Peyer's patch (tissue), 4 donors: Measurements from ENCODE around the gene OR4K14. TPM values are rescaled to one million over a fixed set of nuclear protein-coding genes. Genes with fewer than 3 reads are reported as not detected.

Experiments
- DNase-seq, 3 donors: peaks; one replicate each; pipeline ENCODE4 v3.0.0-alpha.2; 2017 to 2019
- H3K27ac ChIP-seq, 4 donors: fragments of 200-600 bp; sonication (generic); one replicate each; pipeline ENCODE4 v1.5.1; 2016 to 2019
- H3K27me3 ChIP-seq, 2 donors: fragments of 200-600 bp; sonication (generic); one replicate each; pipeline ENCODE4 v1.5.1; 2019
- H3K36me3 ChIP-seq, 3 donors: fragments of 200-600 bp; sonication (generic); one replicate each; pipeline ENCODE4 v1.5.1; 2016 to 2019
- H3K4me1 ChIP-seq, 4 donors: fragments of 200-600 bp; sonication (generic); one replicate each; pipeline ENCODE4 v1.5.1; 2016 to 2019
- H3K4me3 ChIP-seq, 4 donors: fragments of 200-600 bp; sonication (generic); 1 replicate in 3 of 4; 2 replicates in 1 of 4; pipeline ENCODE4 v1.5.1; 2016 to 2019; ENCODE audit warnings: mild to moderate bottlenecking in 1 of 4
- H3K9me3 ChIP-seq, 4 donors: fragments of 200-600 bp; sonication (generic); one replicate each; pipeline ENCODE4 v1.5.1; 2016 to 2019; ENCODE audit warnings: mild to moderate bottlenecking in 1 of 4
- POLR2A ChIP-seq, 2 donors: fragments of 450-650 bp; IDR thresholded peaks; one replicate each; pipeline ENCODE4 v1.5.1; 2017; ENCODE audit warnings: antibody characterized with exemption in 2 of 2, mild to moderate bottlenecking in 2 of 2, moderate library complexity in 2 of 2
- total RNA-seq, 4 donors: library from RNA; depleted of rRNA; stranded (reverse); fragments of >200 nt; gene quantifications; one replicate each; pipeline ENCODE4 v1.1.0, GENCODE V29; 2016
- TF ChIP-seq, protein P1 (sequence below), 6 experiments: fragments of 450-650 bp in 4 of 6; fragments of 200-600 bp in 2 of 6; sonication (generic) in 1 of 6; IDR thresholded peaks; one replicate each; pipeline ENCODE4 v1.5.1; 2017 to 2019; ENCODE audit warnings: antibody characterized with exemption in 6 of 6, mild to moderate bottlenecking in 3 of 6, moderate library complexity in 1 of 6

OR4K14 gene, protein sequence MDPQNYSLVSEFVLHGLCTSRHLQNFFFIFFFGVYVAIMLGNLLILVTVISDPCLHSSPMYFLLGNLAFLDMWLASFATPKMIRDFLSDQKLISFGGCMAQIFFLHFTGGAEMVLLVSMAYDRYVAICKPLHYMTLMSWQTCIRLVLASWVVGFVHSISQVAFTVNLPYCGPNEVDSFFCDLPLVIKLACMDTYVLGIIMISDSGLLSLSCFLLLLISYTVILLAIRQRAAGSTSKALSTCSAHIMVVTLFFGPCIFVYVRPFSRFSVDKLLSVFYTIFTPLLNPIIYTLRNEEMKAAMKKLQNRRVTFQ
- not detected for total RNA-seq

DNA sequence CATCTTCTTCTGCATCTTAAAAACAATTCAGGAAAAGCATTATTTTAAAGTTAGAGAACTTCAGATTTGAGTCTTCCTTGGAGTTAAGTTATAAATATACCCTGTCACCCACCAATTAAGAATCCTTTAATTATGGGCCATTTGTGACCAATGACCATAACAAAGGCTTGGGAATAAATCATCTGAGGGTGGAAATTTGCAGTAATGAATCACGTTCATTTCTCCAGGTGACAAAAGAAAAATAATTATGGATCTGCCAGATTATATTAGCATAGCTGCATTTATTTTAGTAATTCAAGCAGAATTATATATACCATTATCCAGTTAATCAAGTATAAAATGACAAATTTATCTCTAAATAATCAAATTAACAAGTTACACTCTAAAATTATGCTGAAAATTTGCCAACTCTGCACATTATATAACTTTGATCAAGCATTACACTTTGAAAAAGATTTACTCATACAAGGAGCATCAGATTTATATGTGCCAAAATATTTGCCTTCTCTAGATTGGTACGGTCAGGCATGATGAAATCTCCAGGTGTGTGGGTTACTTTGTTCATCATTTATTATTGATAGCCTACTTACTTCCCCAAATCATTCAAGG is at the start of gene OR4K14:
Gene OR4K14, minus strand, starts transcription at position 51 of the 609 bp plus-strand sequence. CDS start 4,114 bp downstream, outside the sequence.
- Histone ChIP-seq H3K4me3 (no peak within 1 kb of the TSS), H3K36me3 (no peaks in the 10 kb centered on the region), H3K27me3 (no peaks in the 10 kb centered on the region), H3K9me3 (no peaks in the 10 kb centered on the region), H3K27ac (no peak within 1 kb of the TSS), H3K4me1 (no peaks in the 10 kb centered on the region)
- DNase-seq = no peak
- TF ChIP-seq, protein P1, sequence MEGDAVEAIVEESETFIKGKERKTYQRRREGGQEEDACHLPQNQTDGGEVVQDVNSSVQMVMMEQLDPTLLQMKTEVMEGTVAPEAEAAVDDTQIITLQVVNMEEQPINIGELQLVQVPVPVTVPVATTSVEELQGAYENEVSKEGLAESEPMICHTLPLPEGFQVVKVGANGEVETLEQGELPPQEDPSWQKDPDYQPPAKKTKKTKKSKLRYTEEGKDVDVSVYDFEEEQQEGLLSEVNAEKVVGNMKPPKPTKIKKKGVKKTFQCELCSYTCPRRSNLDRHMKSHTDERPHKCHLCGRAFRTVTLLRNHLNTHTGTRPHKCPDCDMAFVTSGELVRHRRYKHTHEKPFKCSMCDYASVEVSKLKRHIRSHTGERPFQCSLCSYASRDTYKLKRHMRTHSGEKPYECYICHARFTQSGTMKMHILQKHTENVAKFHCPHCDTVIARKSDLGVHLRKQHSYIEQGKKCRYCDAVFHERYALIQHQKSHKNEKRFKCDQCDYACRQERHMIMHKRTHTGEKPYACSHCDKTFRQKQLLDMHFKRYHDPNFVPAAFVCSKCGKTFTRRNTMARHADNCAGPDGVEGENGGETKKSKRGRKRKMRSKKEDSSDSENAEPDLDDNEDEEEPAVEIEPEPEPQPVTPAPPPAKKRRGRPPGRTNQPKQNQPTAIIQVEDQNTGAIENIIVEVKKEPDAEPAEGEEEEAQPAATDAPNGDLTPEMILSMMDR (IDR thresholded peaks at IDR 0.05) = no peak
- no peak for TF ChIP-seq POLR2A (IDR thresholded peaks at IDR 0.05)

DNA sequence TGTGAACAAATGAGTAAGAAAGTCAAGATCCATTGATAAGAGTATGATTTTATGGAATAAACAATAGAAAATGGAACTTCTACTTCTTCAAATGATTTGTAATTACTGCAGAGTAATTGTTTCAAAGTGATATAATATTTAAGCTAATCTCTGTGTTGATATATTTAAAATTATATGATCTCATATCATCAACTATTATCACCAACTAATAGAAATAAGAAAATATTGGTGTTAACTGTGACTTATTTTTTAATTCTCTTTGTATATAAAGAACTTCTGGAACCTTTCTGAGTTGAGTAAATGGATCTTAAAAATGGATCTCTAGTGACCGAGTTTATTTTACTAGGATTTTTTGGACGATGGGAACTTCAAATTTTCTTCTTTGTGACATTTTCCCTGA is 40.6 kb upstream of the OR4K14 start, which contains the start of gene OR4L1:
Gene OR4L1, plus strand, starts transcription at position 301 of the 400 bp plus-strand sequence. Its CDS starts 0 bp downstream, at position 301.
- TF ChIP-seq, protein P1 (IDR thresholded peaks at IDR 0.05) = no peak
- no peak for TF ChIP-seq POLR2A (IDR thresholded peaks at IDR 0.05)
- Histone ChIP-seq H3K36me3 (no peaks in the 10 kb centered on the region), H3K27me3 (no peaks in the 10 kb centered on the region), H3K4me3 (no peak within 1 kb of the TSS), H3K27ac (no peak within 1 kb of the TSS), H3K4me1 (no peaks in the 10 kb centered on the region), H3K9me3 (no peaks in the 10 kb centered on the region)
- DNase-seq = no peak

DNA sequence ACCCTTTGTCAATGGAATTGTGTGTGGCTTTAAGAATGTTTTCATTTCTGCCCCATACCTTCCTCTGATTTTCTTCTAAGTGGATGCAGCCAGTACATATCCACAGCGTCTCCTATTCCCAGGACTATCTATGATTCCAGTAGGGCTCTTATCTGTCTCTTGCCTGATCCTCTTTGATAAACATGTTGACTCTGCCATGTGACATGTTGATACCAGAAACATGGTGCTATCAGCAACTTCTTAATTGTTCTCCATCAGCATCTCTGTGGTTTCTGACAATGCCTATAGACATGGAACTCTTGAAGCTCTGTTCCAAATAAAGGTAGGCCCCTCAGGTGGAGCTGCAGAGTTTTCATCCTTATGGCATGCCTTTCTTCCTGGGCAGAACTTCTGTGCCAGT is 29.1 kb upstream of the OR4K14 start:
- no peaks in the 10 kb centered on the region for H3K36me3 ChIP-seq
- H3K27me3 ChIP-seq = no peaks in the 10 kb centered on the region
- H3K27ac ChIP-seq = no peak overlapping the region
- H3K4me1 ChIP-seq = no peaks in the 10 kb centered on the region
- no peak overlapping the region for H3K4me3 ChIP-seq
- H3K9me3 ChIP-seq = no peaks in the 10 kb centered on the region
- no peak for DNase-seq
- TF ChIP-seq, protein P1 (IDR thresholded peaks at IDR 0.05) = no peak
- TF ChIP-seq POLR2A (IDR thresholded peaks at IDR 0.05) = no peak

DNA sequence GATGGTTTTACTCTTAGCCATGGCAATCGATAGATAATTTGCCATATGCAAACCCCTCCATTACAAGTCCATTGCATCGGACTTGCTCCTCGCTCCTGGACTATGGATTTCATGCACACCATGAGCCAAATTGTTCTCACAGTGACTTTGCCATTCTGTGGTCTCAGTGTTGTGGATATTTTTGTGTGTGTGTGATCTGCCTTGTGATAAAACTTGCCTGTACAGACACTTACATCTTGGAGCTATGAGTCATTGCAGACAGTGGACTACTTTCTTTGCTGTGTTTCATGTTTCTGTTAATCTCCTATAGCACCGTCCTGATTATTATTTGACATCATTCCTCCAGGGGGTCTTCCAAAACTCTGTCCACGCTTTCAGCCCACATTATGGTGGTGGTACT is 25.1 kb upstream of the OR4K14 start:
- Histone ChIP-seq H3K4me3 (no peak overlapping the region), H3K9me3 (no peaks in the 10 kb centered on the region), H3K4me1 (no peaks in the 10 kb centered on the region), H3K27ac (no peak overlapping the region), H3K36me3 (no peaks in the 10 kb centered on the region), H3K27me3 (no peaks in the 10 kb centered on the region)
- TF ChIP-seq, protein P1 (IDR thresholded peaks at IDR 0.05) = no peak
- TF ChIP-seq POLR2A (IDR thresholded peaks at IDR 0.05) = no peak
- no peak for DNase-seq

DNA sequence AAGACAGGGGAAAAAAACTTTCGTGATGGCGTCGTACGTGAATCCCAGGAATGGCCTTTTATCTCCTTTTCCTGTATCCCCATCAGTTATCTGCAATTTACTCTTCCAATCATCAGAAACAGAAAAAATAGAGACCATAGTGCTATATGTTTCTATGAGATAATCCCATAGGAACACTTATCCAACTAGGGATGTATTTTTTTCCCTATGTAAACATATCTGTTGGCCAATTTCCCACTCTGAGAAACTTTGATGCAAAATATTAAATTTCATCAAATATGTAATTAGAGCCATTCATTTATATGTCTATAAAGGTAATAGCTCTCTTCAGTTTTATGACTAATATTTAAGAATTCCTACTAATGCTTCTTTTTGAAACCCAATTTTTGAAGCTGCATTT is 16.8 kb upstream of the OR4K14 start, which contains the start of gene OR4K13:
Gene OR4K13, minus strand, starts transcription at position 101 of the 400 bp plus-strand sequence. CDS start 1,280 bp downstream, outside the sequence.
- Histone ChIP-seq H3K4me1 (no peaks in the 10 kb centered on the region), H3K9me3 (no peaks in the 10 kb centered on the region), H3K4me3 (no peak within 1 kb of the TSS), H3K27me3 (no peaks in the 10 kb centered on the region), H3K27ac (no peak within 1 kb of the TSS), H3K36me3 (no peaks in the 10 kb centered on the region)
- no peak for DNase-seq
- TF ChIP-seq, protein P1 (IDR thresholded peaks at IDR 0.05) = no peak
